Measurements from ENCODE around the gene ARL8A.

GRCh38 chr1:202124142-202124541 is 20.4 kb downstream of the ARL8A start:
- TF ChIP-seq CTCF (IDR thresholded peaks at IDR 0.05; ENCODE audit: low read length) = no peak
- TF ChIP-seq EZH2 (optimal IDR thresholded peaks at IDR 0.05; ENCODE audit: low read depth, low read length) = no peak
